GM19193 (cell line): ENCODE data around the gene NPHP1.

Experiments used
- POLR2A ChIP-seq: IDR thresholded peaks from 4 replicates; pipeline ENCODE4 v1.6.1; 2011; ENCODE audit not compliant: insufficient read depth, insufficient read length; ENCODE audit errors: extremely low read depth

NPHP1 gene

GRCh38 chr2:110105608-110106467, 99.0 kb downstream of the NPHP1 start:
- TF ChIP-seq POLR2A: no peak

DNA sequence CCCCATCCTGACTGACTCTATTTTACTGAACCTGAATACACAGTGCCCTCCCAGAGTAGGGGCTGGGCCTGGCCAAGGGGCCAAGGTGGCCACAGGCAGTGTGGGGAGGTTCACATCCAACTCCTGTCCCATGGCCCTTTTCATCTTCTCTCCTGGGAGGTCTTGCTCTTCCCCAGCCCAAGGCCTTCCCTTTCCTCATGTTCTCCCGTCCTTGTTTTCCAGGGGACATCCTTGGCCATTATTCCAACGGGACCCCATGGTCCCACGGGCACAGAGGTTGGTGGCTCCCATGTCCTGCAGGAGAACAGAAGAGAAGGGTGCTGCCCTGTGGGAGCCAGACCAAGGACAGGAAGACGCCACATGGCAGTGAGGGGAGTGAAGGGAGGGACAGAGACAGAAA, 99.6 kb downstream of the NPHP1 start:
- no peak for TF ChIP-seq POLR2A

- no peak for TF ChIP-seq POLR2A
These were observed 100.6 kb downstream of the NPHP1 start for GRCh38 chr2:110104025-110104771.

DNA sequence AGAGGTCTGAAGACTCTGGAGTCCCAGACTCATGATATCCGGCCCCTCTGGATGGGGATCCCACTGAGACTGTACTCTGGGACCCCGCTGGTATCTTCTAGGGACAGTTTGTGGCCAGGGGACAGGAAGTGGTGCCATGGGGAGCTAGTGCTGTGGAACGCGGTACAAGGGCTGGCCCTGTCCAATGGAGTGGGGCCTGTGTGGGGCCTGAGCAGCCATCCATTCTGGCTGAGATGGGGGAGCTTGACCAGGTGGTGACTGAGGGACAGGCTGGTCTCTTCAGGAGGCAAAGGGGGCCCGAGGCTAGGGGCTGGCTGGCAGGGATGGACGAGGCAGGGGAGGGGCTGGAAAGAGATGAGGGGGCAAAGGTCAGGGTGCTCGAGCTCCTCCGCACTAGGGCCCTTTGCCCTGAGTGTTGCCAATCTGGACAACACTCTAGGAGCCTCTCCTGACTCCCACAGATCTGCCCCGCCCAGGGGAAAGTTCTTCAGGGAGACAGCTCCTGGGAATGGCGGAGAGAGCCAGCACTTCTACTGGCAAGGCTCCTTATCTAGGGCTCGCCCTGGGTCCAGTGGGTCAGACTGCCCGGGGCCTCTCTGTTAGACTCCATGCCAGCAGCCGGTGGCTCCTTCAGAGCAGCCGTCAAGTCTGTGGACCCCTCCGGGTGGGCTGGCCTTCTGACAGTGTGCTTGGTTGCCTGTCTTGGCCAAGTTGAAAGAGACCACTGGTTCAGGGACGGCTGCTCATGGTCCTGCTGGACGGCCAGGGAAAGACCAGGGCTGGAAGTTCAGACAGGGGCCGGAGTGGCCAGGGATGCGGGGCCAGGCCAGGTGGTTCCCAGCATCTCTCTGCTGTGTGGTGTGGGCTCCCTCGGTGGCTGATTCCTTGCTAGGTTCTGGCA, 101.5 kb downstream of the NPHP1 start:
- no peak for TF ChIP-seq POLR2A

DNA sequence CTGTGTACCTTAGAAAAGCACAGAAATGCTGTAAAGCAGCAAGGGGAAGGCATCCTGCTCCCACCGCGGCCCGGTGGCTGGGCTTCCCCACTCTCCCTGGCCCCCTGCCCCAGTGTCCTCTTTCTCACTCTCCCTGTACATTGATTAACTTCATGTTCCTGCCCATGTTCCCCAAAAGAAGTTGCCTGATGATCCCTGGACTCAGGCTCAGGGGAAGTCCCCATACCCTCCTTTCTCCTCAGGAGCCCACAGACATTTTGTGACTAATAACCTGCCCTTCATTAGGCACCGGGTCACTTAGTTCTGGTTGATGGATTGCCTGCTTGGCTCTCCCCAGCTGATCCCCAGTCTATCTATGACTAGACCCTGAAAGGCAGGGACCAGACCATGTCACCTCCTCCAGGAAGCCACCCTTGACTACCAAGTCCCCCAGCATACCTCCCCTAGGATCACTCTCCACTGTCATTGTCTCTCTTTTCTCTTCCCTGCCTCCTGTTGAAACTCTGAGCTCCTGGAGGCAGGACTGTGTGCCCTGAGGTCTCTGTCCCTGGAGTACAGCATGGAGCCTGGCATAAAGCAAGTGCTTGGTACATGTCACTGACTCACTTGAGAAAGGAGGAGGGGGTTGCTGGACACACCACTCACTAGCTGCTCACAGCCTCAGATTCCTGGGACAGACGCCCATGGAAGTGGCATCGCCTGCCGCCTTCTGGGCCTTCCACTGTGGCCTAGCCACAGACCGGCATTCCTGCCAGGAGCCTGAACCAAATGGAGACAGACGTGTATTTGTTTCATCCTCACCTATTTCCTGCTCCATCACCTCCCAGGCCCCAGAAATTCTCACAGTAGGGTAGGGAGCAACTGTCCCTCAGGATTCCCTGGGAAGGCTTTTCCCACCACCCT, 102.7 kb downstream of the NPHP1 start:
- TF ChIP-seq POLR2A: no peak

DNA sequence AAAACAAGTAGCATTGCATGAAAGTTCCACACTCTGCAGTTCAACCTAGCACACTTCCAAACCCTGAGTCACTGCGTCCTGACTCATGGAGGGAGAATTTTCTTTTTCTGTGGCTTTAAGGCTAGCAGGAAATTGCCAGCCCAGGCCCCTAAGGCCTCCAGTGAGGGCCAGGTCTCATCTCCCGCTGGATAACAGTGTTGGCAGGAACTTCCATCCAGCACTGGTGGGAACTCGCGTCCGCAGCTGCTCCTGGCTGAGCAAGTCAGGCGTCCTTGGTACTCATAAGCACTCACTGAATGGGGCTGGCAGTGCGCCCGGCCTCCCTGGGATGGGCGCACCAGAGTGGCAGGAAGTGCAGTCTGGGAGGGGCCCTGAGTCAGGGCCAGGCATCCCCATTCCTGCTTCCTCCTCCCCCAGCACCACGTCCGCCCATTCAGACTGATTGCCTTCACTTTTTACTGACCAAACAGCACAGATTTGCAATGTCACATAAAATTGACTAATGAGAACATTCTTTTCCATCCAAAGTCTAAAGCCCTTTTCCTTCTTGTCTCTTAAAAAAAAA, 103.5 kb downstream of the NPHP1 start:
- TF ChIP-seq POLR2A: no peak

- TF ChIP-seq POLR2A: no peak
These were observed 104.3 kb downstream of the NPHP1 start for GRCh38 chr2:110100480-110100879.

DNA sequence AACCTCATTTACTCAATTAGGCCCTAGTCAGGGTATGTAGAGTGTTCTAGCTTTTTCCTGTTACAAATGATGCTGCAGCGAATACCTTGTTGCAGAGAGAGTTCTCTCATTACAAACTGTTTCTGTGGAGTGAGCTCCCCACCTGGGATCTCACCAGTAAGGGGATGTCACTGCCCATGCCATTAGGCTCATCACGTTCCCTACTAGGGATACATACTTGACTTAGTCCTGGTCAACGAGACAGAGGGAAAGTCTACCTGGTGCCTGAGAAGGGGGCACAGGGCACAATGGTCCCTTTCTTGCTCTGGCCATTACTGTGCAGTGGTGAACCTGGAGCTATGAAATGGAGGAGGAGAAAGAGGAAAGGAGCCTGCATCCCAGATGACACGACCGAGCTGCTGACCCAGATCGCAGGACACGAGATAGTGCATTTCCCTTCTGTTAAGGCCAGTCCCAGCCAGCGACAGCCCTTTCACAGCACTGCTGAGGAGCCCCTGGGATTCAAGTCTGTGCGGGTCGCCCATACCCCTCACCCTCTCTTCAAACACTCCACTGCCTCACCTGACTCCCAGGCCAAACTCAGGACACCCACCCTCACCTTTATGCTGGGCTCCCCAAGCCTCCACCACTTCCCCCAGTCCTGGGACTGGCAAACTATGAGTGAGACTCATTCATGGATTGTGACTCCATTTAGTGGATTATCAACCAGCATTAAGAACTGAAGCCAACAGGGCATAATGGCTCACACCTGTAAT, 105.2 kb downstream of the NPHP1 start:
- no peak for TF ChIP-seq POLR2A

- TF ChIP-seq POLR2A: no peak
These were observed 105.8 kb downstream of the NPHP1 start for GRCh38 chr2:110099038-110099425.

- TF ChIP-seq POLR2A: no peak
These were observed 107.2 kb downstream of the NPHP1 start for GRCh38 chr2:110097506-110098220.

GRCh38 chr2:110095994-110096633, 108.7 kb downstream of the NPHP1 start:
- no peak for TF ChIP-seq POLR2A
